ENCODE results near the gene HAGH.

The HAGH gene

GRCh38 chr16:1822801-1823200, 3.8 kb downstream of the HAGH start:
- DNase-seq (ENCODE audit: extremely low read depth, insufficient read length): no peak
- Histone ChIP-seq H3K4me3 (replicated peaks; ENCODE audit: low read depth, low read length) (no peak overlapping the region), H3K27me3 (replicated peaks; ENCODE audit: control insufficient read depth, insufficient read depth, low read length) (no peaks in the 10 kb centered on the region), H3K36me3 (ENCODE audit: control insufficient read depth, insufficient read depth, low read length) (peaks cover 5% of the 10 kb centered on the region)
- no peak for TF ChIP-seq CTCF (IDR thresholded peaks at IDR 0.05; ENCODE audit: insufficient read depth, low read length, poor library complexity, severe bottlenecking)

- Histone ChIP-seq H3K4me3 (replicated peaks; ENCODE audit: low read depth, low read length) (no peak overlapping the region), H3K36me3 (ENCODE audit: control insufficient read depth, insufficient read depth, low read length) (peaks cover 5% of the 10 kb centered on the region)
- DNase-seq (ENCODE audit: extremely low read depth, insufficient read length): no peak
These were observed 4.6 kb downstream of the HAGH start for GRCh38 chr16:1821861-1822611.

GRCh38 chr16:1820946-1821290, 5.7 kb downstream of the HAGH start:
- H3K27me3 ChIP-seq (replicated peaks; ENCODE audit: control insufficient read depth, insufficient read depth, low read length): no peaks in the 10 kb centered on the region
- TF ChIP-seq CTCF (IDR thresholded peaks at IDR 0.05; ENCODE audit: insufficient read depth, low read length, poor library complexity, severe bottlenecking): no peak
- DNase-seq (ENCODE audit: extremely low read depth, insufficient read length): no peak
- peaks cover 8% of the 10 kb centered on the region for H3K36me3 ChIP-seq (ENCODE audit: control insufficient read depth, insufficient read depth, low read length)
- no peak overlapping the region for H3K4me3 ChIP-seq (replicated peaks; ENCODE audit: low read depth, low read length)

More at GRCh38 chr16:1821861-1822611, 4.6 kb downstream of the HAGH start:
- H3K27me3 ChIP-seq (replicated peaks; ENCODE audit: control insufficient read depth, insufficient read depth, low read length): no peaks in the 10 kb centered on the region
- no peak for TF ChIP-seq CTCF (IDR thresholded peaks at IDR 0.05; ENCODE audit: insufficient read depth, low read length, poor library complexity, severe bottlenecking)

- TF ChIP-seq CTCF (IDR thresholded peaks at IDR 0.05; ENCODE audit: insufficient read depth, low read length, poor library complexity, severe bottlenecking): no peak
- Histone ChIP-seq H3K4me3 (replicated peaks; ENCODE audit: low read depth, low read length) (no peak overlapping the region), H3K36me3 (ENCODE audit: control insufficient read depth, insufficient read depth, low read length) (peaks cover 8% of the 10 kb centered on the region), H3K27me3 (replicated peaks; ENCODE audit: control insufficient read depth, insufficient read depth, low read length) (no peaks in the 10 kb centered on the region)
- DNase-seq (ENCODE audit: extremely low read depth, insufficient read length): no peak
These were observed 6.3 kb downstream of the HAGH start for GRCh38 chr16:1820096-1820945.

DNA sequence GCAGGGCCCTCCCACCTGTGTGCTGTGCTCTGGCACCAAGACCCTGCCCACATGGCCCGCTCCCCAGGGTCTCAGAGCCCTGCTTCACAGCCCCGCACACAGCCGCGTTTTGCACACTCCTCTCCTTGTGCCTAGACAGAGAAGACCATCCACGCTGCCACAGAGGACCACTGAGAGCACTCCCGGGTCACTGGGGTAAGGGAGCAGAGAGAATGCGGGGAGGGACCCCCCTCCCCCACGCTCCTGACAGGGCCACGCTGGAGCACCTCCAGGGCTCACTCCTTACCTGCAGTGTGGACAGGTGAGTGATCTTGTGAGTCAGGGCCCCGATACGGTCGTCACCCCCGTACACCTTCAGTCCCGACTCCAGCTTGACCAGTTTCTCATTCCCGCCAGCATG, 7.0 kb downstream of the HAGH start:
- TF ChIP-seq CTCF (IDR thresholded peaks at IDR 0.05; ENCODE audit: insufficient read depth, low read length, poor library complexity, severe bottlenecking): no peak
- no peak for DNase-seq (ENCODE audit: extremely low read depth, insufficient read length)
- Histone ChIP-seq H3K27me3 (replicated peaks; ENCODE audit: control insufficient read depth, insufficient read depth, low read length) (no peaks in the 10 kb centered on the region), H3K36me3 (ENCODE audit: control insufficient read depth, insufficient read depth, low read length) (peaks cover 8% of the 10 kb centered on the region), H3K4me3 (replicated peaks; ENCODE audit: low read depth, low read length) (no peak overlapping the region)
